Neural cell (in vitro differentiated cells): ENCODE results near the gene DGCR8. TPM values are rescaled to one million over a fixed set of nuclear protein-coding genes. Genes with fewer than 3 reads are reported as not detected.
"Not testable (repeated sequence)": the region's sequence is repeated elsewhere in the genome, so short reads cannot be mapped to it uniquely, and the experiment has no call there.

Experiments
- H2AFZ ChIP-seq: fragments of 200-600, 300-800 bp; sonication (generic), shearing (Covaris generic); 2 replicates; pipeline ENCODE4 v1.6.0; 2014; ENCODE audit warnings: low read depth, mild to moderate bottlenecking, antibody characterized with exemption, low read length, moderate library complexity
- H3F3A ChIP-seq: fragments of 200-600 bp; shearing (Covaris generic); 2 replicates; pipeline ENCODE4 v1.6.1; 2016; ENCODE audit warnings: mild to moderate bottlenecking, moderate library complexity, mixed read lengths, antibody characterized with exemption, low read length; ENCODE audit not compliant: insufficient read depth, poor library complexity, severe bottlenecking
- H3K27ac ChIP-seq: fragments of 200-600, 300-800 bp; sonication (generic), shearing (Covaris generic); 2 replicates; pipeline ENCODE4 v1.5.1; 2014; ENCODE audit warnings: mild to moderate bottlenecking, low read length, moderate library complexity
- H3K27me3 ChIP-seq: fragments of 300-800, 200-600 bp; sonication (generic), shearing (Covaris generic); 2 replicates; pipeline ENCODE4 v1.6.0; 2014; ENCODE audit warnings: mild to moderate bottlenecking, low read depth, low read length, moderate library complexity; ENCODE audit not compliant: insufficient read depth
- H3K36me3 ChIP-seq: fragments of 300-800, 200-600 bp; sonication (generic), shearing (Covaris generic); 2 replicates; pipeline ENCODE4 v1.5.1; 2014; ENCODE audit warnings: mild to moderate bottlenecking, antibody characterized with exemption, low read length, moderate library complexity; ENCODE audit not compliant: insufficient read depth
- H3K4me2 ChIP-seq: fragments of 300-800, 200-600 bp; sonication (generic), shearing (Covaris generic); 2 replicates; pipeline ENCODE4 v1.6.0; 2014; ENCODE audit warnings: mild to moderate bottlenecking, low read length
- H3K4me3 ChIP-seq: fragments of 300-800, 200-600 bp; sonication (generic), shearing (Covaris generic); 2 replicates; pipeline ENCODE4 v1.5.1; 2014; ENCODE audit warnings: mild to moderate bottlenecking, low read length, moderate library complexity
- H3K79me2 ChIP-seq: fragments of 200-600 bp; shearing (Covaris generic); replicated peaks from 2 replicates; pipeline ENCODE4 v1.6.0; 2014; ENCODE audit warnings: mild to moderate bottlenecking, low read length, moderate library complexity; ENCODE audit not compliant: insufficient read depth
- H3K9ac ChIP-seq: fragments of 300-800, 200-600 bp; sonication (generic), shearing (Covaris generic); 2 replicates; pipeline ENCODE4 v1.6.1; 2016; ENCODE audit warnings: mild to moderate bottlenecking, low read length, mixed read lengths
- H3K9me2 ChIP-seq: fragments of 200-600 bp; shearing (Covaris generic); 2 replicates; pipeline ENCODE4 v1.6.1; 2016; ENCODE audit warnings: mild to moderate bottlenecking, low read length, mixed read lengths; ENCODE audit not compliant: insufficient read depth
- H3K9me3 ChIP-seq: fragments of 200-600, 300-800 bp; sonication (generic), shearing (Covaris generic); 2 replicates; pipeline ENCODE4 v1.6.1; 2016; ENCODE audit warnings: mild to moderate bottlenecking, mixed run types, low read length, moderate library complexity, mixed read lengths
- H4K20me1 ChIP-seq: fragments of 200-600 bp; shearing (Covaris generic); 2 replicates; pipeline ENCODE4 v1.6.1; 2016; ENCODE audit warnings: mild to moderate bottlenecking, mixed run types; ENCODE audit not compliant: insufficient read depth
- CTCF ChIP-seq: fragments of 450-650 bp; IDR thresholded peaks from 2 replicates; pipeline ENCODE4 v1.5.1; 2014; ENCODE audit warnings: antibody characterized with exemption, mild to moderate bottlenecking, moderate library complexity; ENCODE audit not compliant: poor library complexity, severe bottlenecking
- EP300 ChIP-seq: fragments of 450-650 bp; conservative IDR thresholded peaks from 2 replicates; pipeline ENCODE4 v1.6.1; 2014; ENCODE audit warnings: antibody characterized with exemption, mild to moderate bottlenecking, moderate library complexity; ENCODE audit not compliant: poor library complexity, severe bottlenecking
- EZH2 ChIP-seq: fragments of 200-600, 300-800 bp; shearing (Covaris generic), sonication (generic); IDR thresholded peaks from 2 replicates; pipeline ENCODE4 v1.6.1; 2014; ENCODE audit warnings: antibody characterized with exemption, low read length, borderline replicate concordance, mild to moderate bottlenecking; ENCODE audit not compliant: insufficient read depth, poor library complexity, severe bottlenecking
- MXI1 ChIP-seq: fragments of 450-650 bp; conservative IDR thresholded peaks from 2 replicates; pipeline ENCODE4 v1.6.1; 2014; ENCODE audit warnings: antibody characterized with exemption, mild to moderate bottlenecking; ENCODE audit not compliant: poor library complexity, severe bottlenecking
- POLR2AphosphoS5 ChIP-seq: IDR thresholded peaks from 2 replicates; pipeline ENCODE4 v1.6.1; 2012
- RAD21 ChIP-seq: fragments of 450-650 bp; conservative IDR thresholded peaks from 2 replicates; pipeline ENCODE4 v1.6.1; 2014; ENCODE audit warnings: antibody characterized with exemption, mild to moderate bottlenecking, moderate library complexity
- REST ChIP-seq: IDR thresholded peaks from 2 replicates; pipeline ENCODE4 v1.6.1; 2012; ENCODE audit warnings: borderline replicate concordance
- SMC3 ChIP-seq: fragments of 450-650 bp; conservative IDR thresholded peaks from 2 replicates; pipeline ENCODE4 v1.6.1; 2014; ENCODE audit warnings: antibody characterized with exemption, mild to moderate bottlenecking, moderate library complexity; ENCODE audit not compliant: poor library complexity
- TAF1 ChIP-seq: IDR thresholded peaks from 2 replicates; pipeline ENCODE4 v1.6.1; 2012; ENCODE audit warnings: low read depth
- polyA plus RNA-seq: library from polyadenylated mRNA; depleted of rRNA; stranded (reverse); fragments of >200 nt; gene quantifications from 2 replicates; pipeline ENCODE4 v1.2.3, GENCODE V29; 2014

DGCR8 gene
- polyA plus RNA-seq, 1 donor from 2014 or later, result 48.9 TPM

GRCh38 chr22:20066617-20067383 lies 13.2 kb upstream of the DGCR8 start:
- Histone ChIP-seq H3K9me3 (no peaks in the 10 kb centered on the region), H2AFZ (no peak overlapping the region), H3K27me3 (no peaks in the 10 kb centered on the region), H3F3A (no peaks in the 10 kb centered on the region), H3K36me3 (no peaks in the 10 kb centered on the region), H3K4me3 (no peak overlapping the region), H3K9me2 (no peaks in the 10 kb centered on the region), H3K4me2 (no peak overlapping the region), H4K20me1 (no peaks in the 10 kb centered on the region), H3K79me2 (no peaks in the 10 kb centered on the region), H3K9ac (no peak overlapping the region), H3K27ac (no peak overlapping the region)
- TF ChIP-seq REST (no peak), TAF1 (no peak), EP300 (no peak)

- not testable (repeated sequence) for H4K20me1 ChIP-seq, H3K79me2 ChIP-seq, H3K9ac ChIP-seq, H3K4me2 ChIP-seq, H3K27ac ChIP-seq, H3K9me2 ChIP-seq, H3K27me3 ChIP-seq, H3K9me3 ChIP-seq, H3K36me3 ChIP-seq, H2AFZ ChIP-seq, H3K4me3 ChIP-seq, H3F3A ChIP-seq
Measured at GRCh38 chr22:20067384-20067682, 12.7 kb upstream of the DGCR8 start.

GRCh38 chr22:20068640-20069039 lies 11.4 kb upstream of the DGCR8 start:
- no peaks in the 10 kb centered on the region for H3K9me3 ChIP-seq
- H4K20me1 ChIP-seq, result no peaks in the 10 kb centered on the region
- no peaks in the 10 kb centered on the region for H3K27me3 ChIP-seq
- no peak overlapping the region for H3K4me3 ChIP-seq
- H3K9ac ChIP-seq, result no peak overlapping the region
- H3K9me2 ChIP-seq, result no peaks in the 10 kb centered on the region
- no peak for TF ChIP-seq REST
- no peak for TF ChIP-seq SMC3
- TF ChIP-seq RAD21, result no peak
- TF ChIP-seq POLR2AphosphoS5, result no peak
- TF ChIP-seq EZH2, result no peak
- no peak for TF ChIP-seq EP300
- no peak for TF ChIP-seq TAF1
- TF ChIP-seq MXI1, result no peak
- TF ChIP-seq CTCF, result no peak
- no peak overlapping the region for H2AFZ ChIP-seq
- no peaks in the 10 kb centered on the region for H3K36me3 ChIP-seq
- H3K4me2 ChIP-seq, result no peak overlapping the region
- H3K79me2 ChIP-seq, result no peaks in the 10 kb centered on the region
- H3K27ac ChIP-seq, result no peak overlapping the region
- no peaks in the 10 kb centered on the region for H3F3A ChIP-seq
